Panc1 (cell line): ENCODE results near the gene THOC7. TPM values are rescaled to one million over a fixed set of nuclear protein-coding genes. Genes with fewer than 3 reads are reported as not detected.

Experiments
- ATAC-seq: fragments of 200-7000 bp; cut with Tn5 transposase; 2 replicates; pipeline ENCODE4 v1.9.1; 2020; ENCODE audit warnings: mild to moderate bottlenecking, moderate library complexity
- BruUV-seq: library from RNA; stranded (reverse); fragments of 400-500 nt; replicated peaks from 2 replicates; lab custom pipeline; 2021; lab: Mats Ljungman, UMichigan
- CTCF ChIA-PET: fragments of 300-600 bp; sonication (Branson Sonifier 250); formaldehyde crosslinking; loops from one replicate; lab custom pipeline; 2022; ENCODE audit warnings: antibody characterized with exemption; lab: Charles Lee
- POLR2A ChIA-PET: fragments of 300-600 bp; sonication (Branson Sonifier 250); formaldehyde crosslinking; loops from one replicate; lab custom pipeline; 2022; ENCODE audit warnings: antibody characterized with exemption; lab: Charles Lee
- DNase-seq: peaks from one replicate; pipeline ENCODE4 v3.0.0-alpha.2; 2010; ENCODE audit warnings: low read depth, low spot score
- H3K27ac ChIP-seq: 2 replicates; pipeline ENCODE4 v1.5.1; 2011; ENCODE audit warnings: mild to moderate bottlenecking, low read length, inconsistent platforms
- H3K27me3 ChIP-seq: fragments of 200-500 bp; sonication (Bioruptor generic); 2 replicates; pipeline ENCODE4 v1.6.0; 2014; ENCODE audit warnings: low read length, inconsistent platforms; ENCODE audit not compliant: control insufficient read depth, insufficient read depth
- H3K36me3 ChIP-seq: fragments of 200-500 bp; sonication (Bioruptor generic); 2 replicates; pipeline ENCODE4 v1.5.1; 2014; ENCODE audit warnings: inconsistent platforms, mild to moderate bottlenecking, low read length, moderate library complexity; ENCODE audit not compliant: control insufficient read depth, insufficient read depth
- H3K4me1 ChIP-seq: 2 replicates; pipeline ENCODE4 v1.5.1; 2011; ENCODE audit warnings: inconsistent platforms, mild to moderate bottlenecking, low read length, moderate library complexity; ENCODE audit not compliant: control insufficient read depth, insufficient read depth
- H3K4me3 ChIP-seq, 2 experiments: 2 replicates each; pipeline ENCODE4 v1.5.1; 2011 to 2012; ENCODE audit warnings: low read depth in 2 of 2, low read length in 2 of 2, mild to moderate bottlenecking in 2 of 2, inconsistent platforms in 1 of 2, moderate library complexity in 1 of 2
- H3K9me3 ChIP-seq: fragments of 200-500 bp; sonication (Bioruptor generic); 2 replicates; pipeline ENCODE4 v1.5.1; 2014; ENCODE audit warnings: low read depth, mild to moderate bottlenecking, inconsistent platforms, low read length, moderate library complexity; ENCODE audit not compliant: control insufficient read depth, insufficient read depth
- POLR2AphosphoS5 ChIP-seq: IDR thresholded peaks from 2 replicates; pipeline ENCODE4 v1.6.1; 2012; ENCODE audit warnings: mild to moderate bottlenecking, low read depth, low read length, moderate library complexity
- REST ChIP-seq, 2 experiments: IDR thresholded peaks; 2 replicates each; pipeline ENCODE4 v1.6.1; 2011 to 2012; ENCODE audit warnings: low read depth in 2 of 2, control low read depth in 1 of 2, low read length in 1 of 2, mild to moderate bottlenecking in 1 of 2, moderate library complexity in 1 of 2; ENCODE audit not compliant: insufficient read depth in 1 of 2
- SIN3A ChIP-seq: IDR thresholded peaks from 2 replicates; pipeline ENCODE4 v1.6.1; 2012; ENCODE audit warnings: low read depth, mild to moderate bottlenecking, low read length, moderate library complexity, borderline replicate concordance; ENCODE audit not compliant: insufficient read depth
- TCF7L2 ChIP-seq: IDR thresholded peaks from 2 replicates; pipeline ENCODE4 v1.6.1; 2011; ENCODE audit warnings: mild to moderate bottlenecking, low read depth, low read length, inconsistent platforms
- in situ Hi-C: cut with HindIII; loops from 2 replicates; pipeline ENCODE4 v1.10.0; 2016; ENCODE audit warnings: low sequenced_read_pairs, low pct_unique_long_range_greater_than_20kb
- intact Hi-C: fragments of 100-400 bp; cut with micrococcal nuclease; formaldehyde crosslinking; loops from one replicate; pipeline ENCODE4 v1.10.0; 2022; ENCODE audit not compliant: unreplicated experiment
- total RNA-seq: library from RNA; stranded (reverse); gene quantifications from one replicate; pipeline ENCODE4 v1.2.1, GENCODE V29; 2021; ENCODE audit not compliant: unreplicated experiment
- TF ChIP-seq, protein P1 (sequence below): fragments of 450-650 bp; IDR thresholded peaks from 2 replicates; pipeline ENCODE4 v1.5.1; 2017; ENCODE audit warnings: mild to moderate bottlenecking

THOC7 gene
- total RNA-seq, 1 experiment from 2014 or later: 64.3 TPM

- no peaks in the 10 kb centered on the region for H3K9me3 ChIP-seq
- ATAC-seq (no peak), DNase-seq (no peak)
- in situ Hi-C loops: no loop called here
- H3K4me1 ChIP-seq: peaks cover 3% of the 10 kb centered on the region; the same call in 1 of the 2 replicates
- no peaks in the 10 kb centered on the region for H3K27me3 ChIP-seq
- no peaks in the 10 kb centered on the region; the same call in 1 of the 2 replicates for H3K36me3 ChIP-seq
- H3K4me3 ChIP-seq: peak overlapping the region; percentile 70 to 79
- CTCF ChIA-PET: no interaction called here
- BruUV-seq: TSS peak; percentile 85
- H3K27ac ChIP-seq: peak overlapping the region; percentile 86
- TF ChIP-seq, protein P1, sequence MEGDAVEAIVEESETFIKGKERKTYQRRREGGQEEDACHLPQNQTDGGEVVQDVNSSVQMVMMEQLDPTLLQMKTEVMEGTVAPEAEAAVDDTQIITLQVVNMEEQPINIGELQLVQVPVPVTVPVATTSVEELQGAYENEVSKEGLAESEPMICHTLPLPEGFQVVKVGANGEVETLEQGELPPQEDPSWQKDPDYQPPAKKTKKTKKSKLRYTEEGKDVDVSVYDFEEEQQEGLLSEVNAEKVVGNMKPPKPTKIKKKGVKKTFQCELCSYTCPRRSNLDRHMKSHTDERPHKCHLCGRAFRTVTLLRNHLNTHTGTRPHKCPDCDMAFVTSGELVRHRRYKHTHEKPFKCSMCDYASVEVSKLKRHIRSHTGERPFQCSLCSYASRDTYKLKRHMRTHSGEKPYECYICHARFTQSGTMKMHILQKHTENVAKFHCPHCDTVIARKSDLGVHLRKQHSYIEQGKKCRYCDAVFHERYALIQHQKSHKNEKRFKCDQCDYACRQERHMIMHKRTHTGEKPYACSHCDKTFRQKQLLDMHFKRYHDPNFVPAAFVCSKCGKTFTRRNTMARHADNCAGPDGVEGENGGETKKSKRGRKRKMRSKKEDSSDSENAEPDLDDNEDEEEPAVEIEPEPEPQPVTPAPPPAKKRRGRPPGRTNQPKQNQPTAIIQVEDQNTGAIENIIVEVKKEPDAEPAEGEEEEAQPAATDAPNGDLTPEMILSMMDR: no peak
- TF ChIP-seq POLR2AphosphoS5 (no peak), TCF7L2 (no peak), SIN3A (no peak), REST (IDR thresholded peaks at IDR 0.05; ENCODE audit: insufficient read depth in 1 of 2, low read depth in 2 of 2, low read length in 1 of 2) (no peak)
- POLR2A ChIA-PET: no interaction called here
- intact Hi-C loops: no loop called here
Measured at GRCh38 chr3:63864965-63865327, 1.3 kb upstream of the THOC7 start.

DNA sequence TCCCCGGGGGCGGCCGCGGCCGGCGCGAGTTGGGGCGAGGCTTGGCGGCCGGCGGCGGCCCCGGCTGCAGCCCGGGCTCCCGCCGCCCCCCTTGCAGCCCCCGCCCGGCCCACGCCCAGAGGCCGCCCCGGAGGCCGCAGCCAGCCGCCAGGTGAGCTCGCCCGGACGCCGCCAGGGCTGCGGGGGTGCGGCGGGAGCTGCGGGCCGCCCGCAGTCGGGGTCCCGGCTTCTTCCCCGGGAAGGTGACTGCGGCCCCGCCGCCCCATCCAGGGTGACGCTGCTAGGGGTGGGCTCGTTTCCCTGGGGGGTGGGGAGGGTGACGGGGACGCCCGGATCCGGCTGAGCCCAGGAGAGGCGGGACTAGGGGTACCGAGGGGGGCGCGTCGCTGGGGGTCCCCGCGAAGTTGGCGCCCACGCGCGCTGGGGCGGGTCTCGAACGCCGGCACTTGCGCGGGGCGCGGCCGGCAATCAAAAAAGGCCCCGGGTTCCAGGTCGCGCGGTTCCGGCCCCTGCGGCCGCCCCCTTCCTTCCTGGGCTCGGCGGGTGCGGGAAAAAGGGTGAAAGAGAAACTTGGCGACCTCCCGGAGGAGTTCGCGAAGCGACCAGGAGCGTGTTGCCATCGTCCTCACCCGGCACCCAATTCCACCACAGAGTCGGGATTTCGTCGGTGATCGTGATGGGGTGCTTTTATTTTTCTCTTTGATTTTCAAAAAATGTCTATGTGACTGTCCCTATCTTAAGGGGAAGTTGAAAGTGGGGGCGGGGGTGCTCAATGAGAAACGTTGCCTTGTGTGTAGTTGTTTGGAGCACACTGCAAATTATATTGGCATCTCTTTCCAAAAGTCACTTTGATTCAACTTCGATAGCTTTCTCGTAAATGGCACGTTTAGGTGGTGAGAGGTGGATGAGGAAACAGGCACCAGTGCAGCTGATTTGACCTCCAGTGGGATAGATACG, 681 bp upstream of the THOC7 start:
- H3K4me3 ChIP-seq: peak overlapping the region; percentile 70 to 79
- H3K36me3 ChIP-seq: no peaks in the 10 kb centered on the region; the same call in 1 of the 2 replicates
- DNase-seq: no peak
- intact Hi-C loops (no loop called here), in situ Hi-C loops (no loop called here)
- ChIA-PET POLR2A (no interaction called here), CTCF (interaction anchor here (0.7 kb wide), 1 partner anchor 130 kb away, joined by 8 read pairs; no protein-coding TSS in a partner anchor)
- ATAC-seq: peak; percentile 90
- no peaks in the 10 kb centered on the region for H3K9me3 ChIP-seq
- no peak for TF ChIP-seq REST (IDR thresholded peaks at IDR 0.05; ENCODE audit: insufficient read depth in 1 of 2, low read depth in 2 of 2, low read length in 1 of 2)
- TF ChIP-seq, protein P1: no peak
- no peak for TF ChIP-seq POLR2AphosphoS5
- TF ChIP-seq TCF7L2: no peak
- TF ChIP-seq SIN3A: no peak
- H3K27ac ChIP-seq: peak overlapping the region; percentile 86
- no peaks in the 10 kb centered on the region for H3K27me3 ChIP-seq
- H3K4me1 ChIP-seq: peaks cover 3% of the 10 kb centered on the region; the same call in 1 of the 2 replicates
- no TSS peak for BruUV-seq
